Right lobe of liver (tissue), 4 donors: Measurements from ENCODE around the gene NDRG2.
"Not testable (repeated sequence)": the region's sequence is repeated elsewhere in the genome, so short reads cannot be mapped to it uniquely, and the experiment has no call there.

Experiments used
- CTCF ChIP-seq, 4 donors: fragments of 200-600 bp in 3 of 4; fragments of 450-650 bp in 1 of 4; IDR thresholded peaks; one replicate each; pipeline versions ENCODE4 v1.5.1 to v1.8.0; 2016 to 2022; ENCODE audit warnings: antibody characterized with exemption in 4 of 4, mild to moderate bottlenecking in 2 of 4
- POLR2A ChIP-seq: fragments of 450-650 bp; IDR thresholded peaks from one replicate; pipeline ENCODE4 v1.6.1; 2017; ENCODE audit warnings: antibody characterized with exemption, mild to moderate bottlenecking
- donor health status: DM: no; HTN: no; CAD: no.
- donor health status: DM: no; HTN: no; CAD: no.
- donor health status: DM: no; HTN: yes; CAD: no.

- TF ChIP-seq CTCF (IDR thresholded peaks at IDR 0.05); POLR2A: not testable (repeated sequence)
Observed at GRCh38 chr14:21040941-21041340, 16.1 kb upstream of the NDRG2 start.
